MM.1S (cell line): ENCODE results near the gene ARID5A.

Experiments used
- DNase-seq: peaks from one replicate; pipeline ENCODE4 v3.0.0-alpha.2; 2015
- H2AFZ ChIP-seq: fragments of 300-600 bp; sonication (generic); 2 replicates; pipeline ENCODE4 v1.6.0; 2016; ENCODE audit warnings: antibody characterized with exemption, low read length
- H3F3A ChIP-seq: fragments of 300-600 bp; sonication (generic); 2 replicates; pipeline ENCODE4 v1.6.1; 2016; ENCODE audit warnings: mild to moderate bottlenecking, antibody characterized with exemption, low read length, moderate library complexity, mixed read lengths; ENCODE audit not compliant: insufficient read depth
- H3K27ac ChIP-seq: fragments of 300-600 bp; sonication (generic); 2 replicates; pipeline ENCODE4 v1.5.1; 2016; ENCODE audit warnings: mild to moderate bottlenecking, low read length
- H3K27me3 ChIP-seq: fragments of 300-600 bp; sonication (generic); replicated peaks from 2 replicates; pipeline ENCODE4 v1.6.0; 2016; ENCODE audit warnings: low read length; ENCODE audit not compliant: insufficient read depth
- H3K36me3 ChIP-seq: fragments of 300-600 bp; sonication (generic); replicated peaks from 2 replicates; pipeline ENCODE4 v1.6.1; 2016; ENCODE audit warnings: mild to moderate bottlenecking, low read length, mixed read lengths; ENCODE audit not compliant: insufficient read depth
- H3K4me1 ChIP-seq: fragments of 300-600 bp; sonication (generic); 2 replicates; pipeline ENCODE4 v1.6.1; 2016; ENCODE audit warnings: low read length, mixed read lengths
- H3K4me2 ChIP-seq: fragments of 300-600 bp; sonication (generic); 2 replicates; pipeline ENCODE4 v1.6.0; 2016; ENCODE audit warnings: low read depth, low read length
- H3K4me3 ChIP-seq: fragments of 300-600 bp; sonication (generic); 2 replicates; pipeline ENCODE4 v1.5.1; 2016; ENCODE audit warnings: low read length, mixed read lengths
- H3K79me2 ChIP-seq: fragments of 300-600 bp; sonication (generic); 2 replicates; pipeline ENCODE4 v1.6.1; 2016; ENCODE audit warnings: mixed run types, low read length, mixed read lengths
- H3K9ac ChIP-seq: fragments of 300-600 bp; sonication (generic); 2 replicates; pipeline ENCODE4 v1.6.1; 2016; ENCODE audit warnings: low read length, mixed read lengths
- H3K9me2 ChIP-seq: fragments of 300-600 bp; sonication (generic); replicated peaks from 2 replicates; pipeline ENCODE4 v1.6.1; 2016; ENCODE audit warnings: mild to moderate bottlenecking, low read length, mixed read lengths; ENCODE audit not compliant: insufficient read depth
- H3K9me3 ChIP-seq: fragments of 300-600 bp; sonication (generic); replicated peaks from 2 replicates; pipeline ENCODE4 v1.6.1; 2016; ENCODE audit warnings: mild to moderate bottlenecking, low read length, mixed read lengths; ENCODE audit not compliant: insufficient read depth
- H4K20me1 ChIP-seq: fragments of 300-600 bp; sonication (generic); 2 replicates; pipeline ENCODE4 v1.6.1; 2016; ENCODE audit warnings: mild to moderate bottlenecking, low read length, moderate library complexity, mixed read lengths; ENCODE audit not compliant: insufficient read depth
- CTCF ChIP-seq: fragments of 300-600 bp; sonication (generic); IDR thresholded peaks from 2 replicates; pipeline ENCODE4 v1.5.1; 2016; ENCODE audit warnings: antibody characterized with exemption, low read length, mixed read lengths
- EZH2 ChIP-seq: fragments of 300-600 bp; sonication (generic); optimal IDR thresholded peaks from 2 replicates; pipeline ENCODE3; 2017; ENCODE audit warnings: low read depth, mild to moderate bottlenecking, antibody characterized with exemption, low read length, mixed read lengths
- EZH2phosphoT487 ChIP-seq: fragments of 300-600 bp; sonication (generic); IDR thresholded peaks from 2 replicates; pipeline ENCODE4 v1.6.1; 2018; ENCODE audit warnings: antibody characterized with exemption, low read length

ARID5A gene

GRCh38 chr2:96578731-96579130 lies 42.2 kb downstream of the ARID5A start:
- H3K79me2 ChIP-seq: no peaks in the 10 kb centered on the region
- no peaks in the 10 kb centered on the region for H4K20me1 ChIP-seq
- no peak overlapping the region for H3K9ac ChIP-seq
- no peak overlapping the region for H2AFZ ChIP-seq
- no peak overlapping the region for H3K4me2 ChIP-seq
- TF ChIP-seq EZH2 (no peak), EZH2phosphoT487 (no peak), CTCF (no peak)
- H3K4me1 ChIP-seq: no peaks in the 10 kb centered on the region
- H3F3A ChIP-seq: no peaks in the 10 kb centered on the region
- no peaks in the 10 kb centered on the region for H3K36me3 ChIP-seq
- H3K27me3 ChIP-seq: no peaks in the 10 kb centered on the region
- no peak overlapping the region for H3K27ac ChIP-seq
- DNase-seq: no peak
- no peaks in the 10 kb centered on the region for H3K9me2 ChIP-seq
- no peaks in the 10 kb centered on the region for H3K9me3 ChIP-seq
- no peak overlapping the region for H3K4me3 ChIP-seq

- H3K79me2 ChIP-seq: no peaks in the 10 kb centered on the region
- H3K9me2 ChIP-seq: no peaks in the 10 kb centered on the region
- H3F3A ChIP-seq: no peaks in the 10 kb centered on the region
- H3K27me3 ChIP-seq: no peaks in the 10 kb centered on the region
- H4K20me1 ChIP-seq: no peaks in the 10 kb centered on the region
- no peaks in the 10 kb centered on the region for H3K36me3 ChIP-seq
- no peak overlapping the region for H2AFZ ChIP-seq
- no peak for DNase-seq
- TF ChIP-seq CTCF (no peak), EZH2 (no peak), EZH2phosphoT487 (no peak)
- H3K4me1 ChIP-seq: no peaks in the 10 kb centered on the region
- H3K4me2 ChIP-seq: no peak overlapping the region
- no peak overlapping the region for H3K27ac ChIP-seq
- H3K4me3 ChIP-seq: no peak overlapping the region
- no peaks in the 10 kb centered on the region for H3K9me3 ChIP-seq
- no peak overlapping the region for H3K9ac ChIP-seq
Measured at GRCh38 chr2:96579422-96579821, 42.9 kb downstream of the ARID5A start.

DNA sequence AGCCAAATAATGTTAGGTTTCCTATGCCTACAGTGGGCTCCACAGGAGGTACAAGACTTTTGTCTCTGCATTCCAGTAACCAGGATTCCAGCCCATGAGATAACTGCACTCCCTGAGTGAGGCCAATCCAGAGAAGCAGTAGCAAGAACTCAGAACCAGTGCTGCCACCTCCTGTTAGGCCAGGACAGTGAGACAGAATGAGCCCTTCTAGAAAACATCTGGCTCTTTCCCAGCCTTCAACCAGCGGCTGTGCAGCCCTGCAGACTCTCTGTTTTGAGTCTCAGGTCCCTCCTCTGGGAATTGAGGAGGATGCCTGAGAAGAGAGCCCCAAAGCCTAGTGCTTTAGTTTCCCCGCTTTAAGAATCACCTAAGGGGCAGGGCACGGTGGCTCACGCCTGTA lies 44.2 kb downstream of the ARID5A start:
- Histone ChIP-seq H2AFZ (no peak overlapping the region), H3K36me3 (no peaks in the 10 kb centered on the region), H4K20me1 (no peaks in the 10 kb centered on the region), H3K9me3 (no peaks in the 10 kb centered on the region), H3K4me3 (no peak overlapping the region), H3K79me2 (no peaks in the 10 kb centered on the region), H3K4me1 (no peaks in the 10 kb centered on the region), H3K27me3 (no peaks in the 10 kb centered on the region), H3K27ac (no peak overlapping the region), H3K4me2 (no peak overlapping the region), H3K9ac (no peak overlapping the region), H3F3A (no peaks in the 10 kb centered on the region), H3K9me2 (no peaks in the 10 kb centered on the region)
- TF ChIP-seq EZH2phosphoT487 (no peak), EZH2 (no peak), CTCF (no peak)
- no peak for DNase-seq
